Activated CD8-positive, alpha-beta memory T cell treated with anti-CD3 and anti-CD28 coated beads, Interleukin-2, amount 50 U/mL, for 4 hours (primary cell): ENCODE data around the gene TECTA.
"Not testable (repeated sequence)": the region's sequence is repeated elsewhere in the genome, so short reads cannot be mapped to it uniquely, and the experiment has no call there.

Source experiments
- DNase-seq: peaks from one replicate; pipeline ENCODE4 v3.0.0-alpha.2; 2020

Gene TECTA

DNA sequence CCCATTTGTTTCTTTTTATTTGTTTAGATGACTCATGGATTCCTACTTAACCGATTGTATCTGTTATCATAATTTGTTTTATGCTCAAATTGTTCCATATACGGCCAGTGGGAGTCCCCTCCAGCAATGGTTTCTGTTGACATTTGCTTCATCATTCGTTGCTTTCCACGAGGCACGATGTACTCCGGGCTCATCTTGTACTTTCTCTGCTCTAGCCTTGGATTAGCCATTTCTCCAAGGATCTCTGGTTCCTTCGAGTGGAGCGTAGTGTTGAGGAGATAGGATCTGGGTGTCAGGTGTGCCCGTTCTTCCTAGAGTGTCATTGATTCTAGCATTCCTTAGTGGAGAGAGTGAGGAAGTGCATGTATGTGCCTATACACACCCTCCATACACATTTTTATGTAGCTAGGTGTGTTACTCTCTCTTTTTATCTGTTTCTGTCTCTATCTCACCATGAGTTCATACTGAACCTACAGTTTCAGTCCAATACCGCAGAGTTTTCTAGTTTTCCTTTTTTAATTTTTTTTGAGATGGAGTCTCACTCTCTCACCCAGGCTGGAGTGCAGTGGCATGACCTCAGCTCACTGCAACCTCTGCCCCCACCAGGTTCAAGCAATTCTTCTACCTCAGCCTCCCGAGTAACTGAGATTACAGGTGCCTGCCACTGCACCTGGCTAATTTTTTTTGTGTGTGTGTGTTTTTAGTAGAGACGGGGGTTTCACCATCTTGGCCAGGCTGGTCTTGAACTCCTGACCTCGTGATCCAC lies 31.4 kb downstream of the TECTA start:
- no peak for DNase-seq

DNA sequence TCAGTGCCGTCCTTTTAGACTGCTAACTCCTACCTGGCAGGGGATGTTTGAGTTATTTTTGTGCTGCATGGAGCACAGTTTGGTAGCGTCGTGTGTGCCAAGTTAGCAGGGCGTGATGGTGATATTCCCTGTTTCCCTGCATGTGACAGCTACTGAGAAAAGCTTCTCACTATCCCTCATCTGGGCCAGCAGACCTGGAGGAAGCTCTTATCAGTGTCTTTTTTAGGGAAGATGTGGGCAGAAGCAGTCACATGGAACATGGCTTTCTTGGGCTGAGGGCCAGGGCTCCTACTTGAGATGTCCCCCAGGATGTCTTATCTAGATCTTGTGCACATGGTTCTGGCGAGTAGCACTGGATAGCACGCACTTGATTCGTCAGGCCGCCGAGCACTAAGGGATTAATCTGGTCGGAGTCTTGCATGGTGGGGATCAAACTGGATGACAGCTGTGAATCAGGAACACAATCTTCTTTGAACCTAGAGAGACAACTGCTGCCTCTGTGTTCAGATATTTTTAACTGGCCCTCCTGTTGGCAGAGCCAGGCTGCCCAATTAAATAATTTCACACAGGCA lies 33.8 kb downstream of the TECTA start:
- DNase-seq: no peak

DNA sequence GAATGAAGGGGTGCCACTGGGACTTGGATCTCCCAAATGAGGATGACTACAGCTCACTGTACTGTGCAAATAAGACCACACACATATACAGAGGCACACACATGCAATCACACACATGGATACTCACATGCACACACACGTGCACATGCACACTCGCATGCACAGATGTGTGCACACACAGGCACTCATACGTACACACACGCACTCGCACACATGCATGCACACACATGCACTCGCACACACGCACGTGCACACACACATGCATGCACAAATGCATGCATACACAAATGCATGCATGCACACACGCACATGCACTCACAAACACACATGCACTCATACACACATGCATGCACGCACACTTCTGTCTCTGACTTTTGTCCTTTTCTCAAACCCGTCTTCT lies 36.0 kb downstream of the TECTA start:
- no peak for DNase-seq

DNA sequence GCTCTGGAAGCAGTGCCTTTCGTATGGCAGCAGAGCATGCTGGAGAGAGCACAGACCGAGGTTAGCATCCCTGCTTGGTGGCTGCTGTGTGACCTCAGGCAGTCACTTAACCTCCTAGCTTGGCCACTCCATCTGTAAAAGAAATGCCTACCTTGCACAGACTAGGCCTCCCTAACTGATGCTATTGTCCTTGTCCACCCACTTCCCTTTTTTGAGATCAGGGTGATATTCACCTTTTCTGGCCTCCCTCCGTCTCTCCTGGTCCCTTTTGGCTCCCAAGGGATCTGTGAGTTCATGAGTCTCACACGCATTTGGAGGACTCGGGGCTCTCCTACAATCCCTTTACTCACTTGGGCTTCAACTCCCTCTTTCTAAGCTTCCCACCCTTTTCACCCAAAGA lies 37.2 kb downstream of the TECTA start:
- DNase-seq: no peak

DNA sequence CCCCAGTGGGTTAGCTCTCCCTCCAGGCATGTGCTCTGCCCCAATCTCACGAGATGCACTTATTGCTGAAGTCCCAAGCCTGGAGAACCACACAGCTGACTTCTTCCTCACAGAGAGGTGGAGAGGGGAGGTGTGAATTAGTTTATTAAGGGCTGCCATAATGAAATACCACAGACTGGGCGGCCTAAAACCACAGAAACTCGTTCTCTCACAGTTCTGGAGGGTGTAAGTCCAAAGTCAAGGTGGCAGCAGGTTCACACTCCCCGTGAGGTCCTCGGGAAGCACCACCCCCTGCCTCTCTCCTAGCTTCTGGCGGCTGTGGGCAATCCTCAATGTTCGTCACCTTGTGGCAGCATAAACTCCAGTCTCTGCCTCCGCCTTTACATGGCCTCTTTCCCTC lies 39.3 kb downstream of the TECTA start:
- DNase-seq: no peak

DNA sequence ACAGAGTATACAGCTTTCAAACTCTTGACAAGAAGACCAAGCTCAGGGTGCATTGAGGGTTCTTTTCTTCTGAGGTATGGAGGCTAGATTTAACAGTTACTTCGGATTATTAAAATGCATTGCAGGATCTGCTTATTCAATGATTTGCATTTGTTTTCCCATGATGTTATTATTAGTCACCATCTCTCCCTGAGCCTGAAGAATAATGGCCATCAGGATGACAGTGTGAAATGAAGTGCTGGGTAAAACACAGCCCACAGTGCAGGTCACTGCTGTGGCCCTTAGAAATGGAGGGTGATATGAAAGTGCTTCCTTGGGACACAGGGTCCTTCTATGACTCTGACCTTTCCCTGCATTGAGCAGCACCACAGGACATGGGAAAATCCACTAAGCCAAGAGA lies 40.0 kb downstream of the TECTA start:
- no peak for DNase-seq

DNA sequence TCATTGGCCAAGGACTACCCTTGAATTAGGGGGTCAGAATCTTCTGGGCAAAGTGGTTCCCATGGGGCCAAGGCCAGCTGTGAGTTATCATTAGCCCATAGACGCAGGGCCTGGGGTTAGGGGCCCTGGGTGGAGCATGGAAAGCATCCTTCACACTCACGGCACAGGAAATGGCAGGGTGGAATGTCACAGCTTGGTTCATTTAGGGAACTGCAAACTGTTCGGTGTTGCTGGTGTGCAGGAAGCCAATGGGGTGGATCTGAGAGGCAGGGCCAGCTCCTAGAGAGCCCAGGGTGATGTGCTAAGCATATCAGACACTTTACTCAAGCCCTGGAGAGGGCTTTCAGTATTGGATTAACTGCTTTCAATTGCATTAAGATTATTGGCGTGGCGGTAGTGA lies 42.9 kb downstream of the TECTA start:
- no peak for DNase-seq

DNA sequence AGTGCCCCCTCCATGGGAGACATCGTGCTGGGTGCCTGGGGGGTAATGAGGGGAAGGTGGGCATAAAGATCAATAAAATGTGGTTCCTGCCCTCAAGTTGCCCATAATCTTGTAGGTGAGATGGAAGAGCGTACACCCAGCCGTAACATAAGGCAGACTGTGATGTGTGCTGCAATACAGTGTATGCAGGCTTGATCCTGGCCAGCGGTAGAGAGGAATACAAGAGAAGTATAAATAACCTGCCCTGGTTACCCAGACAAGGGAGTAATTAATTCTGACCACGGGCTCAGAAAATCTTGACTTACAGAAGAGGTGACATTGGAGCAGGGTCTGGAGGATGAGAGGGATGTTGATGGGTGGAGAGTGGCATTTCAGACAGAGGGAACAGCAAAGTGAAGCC lies 43.7 kb downstream of the TECTA start:
- no peak for DNase-seq

DNA sequence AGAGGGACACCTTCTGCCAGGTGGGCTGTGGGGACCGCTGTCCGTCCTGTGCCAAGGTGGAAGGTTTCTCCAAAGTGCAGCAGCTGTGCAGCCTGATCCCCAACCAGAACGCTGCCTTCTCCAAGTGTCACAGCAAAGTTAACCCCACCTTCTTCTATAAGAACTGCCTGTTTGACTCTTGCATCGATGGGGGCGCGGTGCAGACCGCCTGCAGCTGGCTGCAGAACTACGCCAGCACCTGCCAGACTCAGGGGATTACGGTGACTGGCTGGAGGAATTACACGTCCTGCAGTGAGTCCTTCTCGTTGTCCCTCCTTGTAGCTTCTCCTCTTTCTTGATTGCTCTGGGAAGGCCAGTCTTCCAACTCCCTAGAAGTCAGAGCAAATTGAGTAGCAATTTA lies 44.8 kb downstream of the TECTA start:
- no peak for DNase-seq

DNA sequence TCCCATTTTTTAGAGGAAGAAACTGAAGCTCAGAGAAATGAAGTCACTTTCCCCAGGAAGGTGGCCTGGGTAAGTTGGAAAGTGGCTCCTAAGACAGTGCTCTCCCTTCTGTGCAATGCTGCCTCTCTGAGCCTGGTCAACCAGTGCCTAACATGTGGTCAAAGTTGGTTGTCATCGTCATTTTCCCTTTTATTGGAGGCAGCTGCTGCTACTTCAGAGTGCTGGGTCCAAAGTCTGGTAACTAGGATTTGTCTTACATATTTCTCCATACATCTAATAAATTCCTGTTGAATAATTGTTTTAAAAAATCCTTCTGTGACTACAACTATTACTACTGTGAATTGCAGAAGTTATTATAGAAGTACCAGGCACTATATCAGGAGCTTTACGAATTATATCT lies 48.1 kb downstream of the TECTA start:
- no peak for DNase-seq

DNA sequence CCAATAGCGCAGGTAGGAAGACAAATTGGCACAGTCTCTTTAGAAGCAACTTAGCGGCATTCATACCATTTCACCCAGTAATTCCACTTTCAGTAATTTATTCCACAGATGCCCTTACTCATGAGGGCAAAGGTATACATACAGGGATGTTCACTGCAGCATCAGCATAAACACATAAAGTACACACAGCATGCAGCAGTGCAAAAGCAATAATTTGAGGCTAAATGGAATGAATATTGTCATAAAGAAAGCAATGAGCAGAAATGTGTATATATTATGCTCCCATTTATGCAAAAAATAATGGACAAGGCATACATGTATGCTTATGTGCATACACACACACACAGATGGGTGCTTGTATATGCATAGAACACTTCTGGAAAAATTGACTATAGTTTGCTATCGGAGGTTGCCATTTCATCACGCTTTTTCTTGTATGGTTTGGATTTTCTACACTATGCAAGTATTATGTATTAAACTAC lies 50.2 kb downstream of the TECTA start:
- DNase-seq: no peak

DNA sequence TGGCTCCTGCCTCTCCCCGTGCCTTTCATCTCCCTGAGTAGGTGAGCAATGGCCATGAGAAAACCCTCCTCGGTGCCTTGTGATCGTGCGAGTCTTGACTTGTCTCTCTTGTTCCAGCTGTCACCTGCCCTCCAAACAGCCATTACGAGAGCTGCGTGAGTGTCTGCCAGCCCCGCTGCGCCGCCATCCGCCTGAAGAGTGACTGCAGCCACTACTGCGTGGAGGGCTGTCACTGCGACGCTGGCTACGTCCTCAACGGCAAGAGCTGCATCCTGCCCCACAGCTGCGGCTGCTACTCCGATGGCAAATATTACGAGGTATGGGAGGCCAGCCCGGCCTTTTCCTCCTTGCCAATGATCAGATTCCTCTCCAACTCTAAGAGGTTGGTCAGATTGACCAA lies 51.7 kb downstream of the TECTA start:
- DNase-seq: no peak

DNA sequence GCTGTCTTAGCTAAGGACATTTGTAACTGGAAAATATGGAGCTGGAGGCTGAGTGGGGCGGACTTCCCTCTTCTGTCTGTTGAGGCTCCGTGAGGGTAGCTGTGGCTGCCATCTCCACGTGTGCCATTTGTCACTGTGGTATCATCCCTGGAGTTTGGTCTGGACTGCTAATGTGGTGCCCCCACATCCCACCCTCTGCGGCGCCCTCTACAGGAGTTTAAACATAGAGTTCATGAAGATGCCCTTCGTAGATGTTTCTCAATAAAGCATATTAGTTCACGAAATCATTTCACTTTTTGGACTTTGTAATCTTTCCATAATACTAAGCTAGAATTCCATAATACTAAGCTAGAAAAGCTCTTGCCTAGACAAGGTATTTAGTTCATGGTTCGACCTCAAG lies 52.4 kb downstream of the TECTA start:
- DNase-seq: no peak

DNA sequence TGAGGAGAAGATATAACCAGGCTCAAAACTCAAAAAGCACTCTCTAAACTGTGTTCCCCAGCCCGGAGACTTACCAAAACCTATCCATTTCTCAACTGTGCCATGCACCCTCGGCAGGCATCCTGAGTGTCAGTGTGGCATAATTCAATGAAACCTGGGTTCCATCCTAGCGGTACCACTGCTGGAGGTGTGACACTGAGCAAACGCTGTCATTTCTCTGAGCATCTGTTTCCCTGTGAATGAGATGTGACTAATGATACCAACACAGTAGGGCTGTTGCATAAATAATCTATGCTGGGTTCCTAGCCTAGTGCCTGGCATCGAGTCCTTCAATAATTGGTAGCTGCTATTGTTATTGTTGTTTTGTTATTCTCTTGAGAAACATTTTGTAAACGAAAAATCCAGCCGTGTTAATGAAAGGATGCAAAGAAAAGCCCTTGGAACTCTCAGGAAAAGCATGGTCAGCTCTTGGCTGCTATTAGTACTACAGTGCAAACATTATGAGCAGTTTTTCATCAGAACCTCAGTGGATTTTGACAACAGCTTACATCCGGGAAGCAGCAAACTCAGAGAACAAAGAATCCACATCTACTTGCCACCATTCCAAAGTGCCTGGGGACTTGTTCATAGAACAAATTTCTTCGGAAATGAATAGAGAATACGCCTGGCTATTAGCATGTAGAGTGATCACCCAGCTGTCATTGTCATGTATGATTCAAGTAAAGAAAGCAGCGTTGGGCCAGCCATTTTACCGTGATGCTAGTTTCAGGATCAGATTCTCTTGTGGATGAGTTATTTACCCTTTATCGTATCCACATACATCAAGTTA lies 53.7 kb downstream of the TECTA start:
- DNase-seq: no peak

DNA sequence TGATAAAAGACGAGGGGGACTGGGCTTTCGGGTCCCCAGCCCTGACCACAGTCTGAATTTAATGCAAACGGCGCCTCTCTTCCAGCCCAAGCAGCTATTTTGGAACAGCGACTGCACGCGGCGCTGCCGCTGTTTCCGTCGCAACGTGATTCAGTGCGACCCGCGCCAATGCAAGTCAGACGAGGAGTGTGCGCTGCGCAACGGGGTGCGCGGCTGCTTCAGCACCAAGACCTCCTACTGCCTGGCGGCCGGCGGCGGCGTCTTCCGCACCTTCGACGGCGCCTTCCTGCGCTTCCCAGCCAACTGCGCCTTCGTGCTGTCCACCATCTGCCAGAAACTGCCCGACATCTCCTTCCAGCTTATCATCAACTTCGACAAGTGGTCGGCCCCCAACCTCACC lies 56.7 kb downstream of the TECTA start:
- no peak for DNase-seq

DNA sequence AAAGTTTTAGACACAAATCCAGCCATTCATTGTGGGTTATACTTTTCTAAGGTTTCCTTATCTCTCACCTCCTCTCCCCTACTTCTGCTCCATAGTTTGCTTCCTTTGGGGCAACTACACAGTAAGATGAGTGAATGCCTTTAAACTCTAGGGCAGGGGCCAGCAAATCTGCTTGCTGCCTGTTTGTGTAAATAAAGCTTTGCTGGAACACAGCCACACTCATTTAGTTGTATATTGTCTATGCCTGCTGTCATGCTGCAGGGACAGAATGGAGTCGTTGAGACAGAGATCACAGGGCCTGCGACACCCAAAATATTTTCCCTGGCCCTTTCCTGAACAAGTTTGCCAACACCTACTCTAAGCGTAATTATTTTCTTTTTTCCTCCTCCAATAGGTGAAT lies 58.7 kb downstream of the TECTA start:
- DNase-seq: no peak

DNA sequence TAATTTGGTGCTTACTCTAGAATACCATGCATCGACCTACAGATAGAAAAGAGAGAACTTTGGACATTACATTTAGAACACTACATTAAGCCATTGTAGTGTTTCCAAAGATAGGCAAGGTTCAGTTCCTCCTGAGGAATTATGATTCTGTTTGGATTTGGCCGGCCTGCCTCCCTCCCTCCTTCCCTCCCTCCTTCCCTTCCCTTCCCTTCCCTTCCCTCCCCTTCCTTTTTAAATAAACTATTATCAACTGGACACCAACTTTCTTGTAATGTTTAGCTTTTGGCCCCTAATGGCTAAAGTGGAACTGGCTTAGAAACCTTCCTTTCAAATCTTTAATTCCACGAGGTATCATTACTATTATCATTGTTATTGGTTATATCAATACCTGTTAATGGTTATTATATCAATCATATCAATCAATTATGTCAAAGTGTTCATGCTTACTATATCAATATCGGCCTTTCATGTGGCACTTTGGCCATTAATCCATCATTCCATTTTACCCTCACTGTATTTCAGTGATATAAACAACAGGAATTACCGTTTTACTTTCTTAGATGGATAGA lies 60.4 kb downstream of the TECTA start:
- no peak for DNase-seq

DNA sequence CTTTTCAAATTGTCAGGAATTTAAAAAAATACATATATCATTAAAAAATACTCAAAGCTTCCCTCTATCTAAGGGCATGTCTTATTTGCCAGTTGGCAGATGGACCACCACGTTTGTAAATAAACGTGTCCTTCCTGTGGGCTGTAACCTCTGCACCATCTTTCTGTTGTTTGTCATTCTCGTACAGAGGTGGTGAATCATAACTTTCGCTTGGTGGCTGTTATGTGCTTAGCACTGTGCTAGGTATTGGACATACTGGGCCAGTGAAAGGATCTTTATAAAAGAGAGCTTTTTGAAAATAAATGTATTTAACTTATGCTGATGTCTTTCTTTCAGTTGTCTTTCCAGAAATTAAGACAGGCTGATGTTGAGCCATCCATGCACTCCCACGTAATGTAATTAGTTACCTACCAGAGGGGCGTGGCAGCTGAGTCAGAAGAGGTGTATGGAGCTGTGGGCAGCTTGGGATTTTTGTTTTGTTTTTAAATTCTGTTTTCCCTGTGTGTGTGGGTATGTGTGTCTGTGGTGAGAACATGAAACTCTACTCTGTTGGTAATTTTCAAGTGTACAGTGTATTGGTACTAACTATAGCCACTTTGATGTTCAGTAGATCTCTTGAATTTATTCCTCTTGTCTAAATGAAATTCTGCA lies 62.7 kb downstream of the TECTA start:
- no peak for DNase-seq

DNA sequence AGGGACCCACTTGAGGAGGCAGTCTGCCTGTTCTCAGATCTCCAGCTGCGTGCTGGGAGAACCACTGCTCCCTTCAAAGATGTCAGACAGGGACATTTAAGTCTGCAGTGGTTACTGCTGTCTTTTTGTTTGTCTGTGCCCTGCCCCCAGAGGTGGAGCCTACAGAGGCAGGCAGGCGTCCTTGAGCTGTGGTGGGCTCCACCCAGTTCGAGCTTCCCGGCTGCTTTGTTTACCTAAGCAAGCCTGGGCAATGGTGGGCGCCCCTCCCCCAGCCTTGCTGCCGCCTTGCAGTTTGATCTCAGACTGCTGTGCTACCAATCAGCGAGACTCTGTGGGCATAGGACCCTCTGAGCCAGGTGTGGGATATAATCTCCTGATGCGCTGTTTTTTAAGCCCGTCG lies 76.6 kb downstream of the TECTA start:
- DNase-seq: not testable (repeated sequence)

DNA sequence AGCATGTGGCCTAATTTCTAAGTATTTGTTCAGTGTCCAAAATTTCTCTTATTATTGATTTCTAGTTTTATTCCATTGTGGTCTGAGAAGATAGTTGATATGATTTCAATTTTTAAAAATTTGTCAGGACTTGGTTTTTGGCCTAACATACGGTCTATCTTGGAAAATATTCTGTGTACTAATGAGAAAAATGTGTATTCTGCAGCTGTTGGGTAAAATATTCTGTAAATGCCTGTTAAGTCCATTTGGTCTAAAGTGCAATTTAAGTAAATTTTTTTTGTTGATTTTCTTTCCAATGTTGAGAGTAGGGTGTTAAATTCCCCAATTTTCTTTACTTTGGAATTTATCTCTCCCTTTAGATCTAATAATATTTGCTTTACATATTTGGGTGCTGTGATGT lies 78.3 kb downstream of the TECTA start:
- DNase-seq: no peak

DNA sequence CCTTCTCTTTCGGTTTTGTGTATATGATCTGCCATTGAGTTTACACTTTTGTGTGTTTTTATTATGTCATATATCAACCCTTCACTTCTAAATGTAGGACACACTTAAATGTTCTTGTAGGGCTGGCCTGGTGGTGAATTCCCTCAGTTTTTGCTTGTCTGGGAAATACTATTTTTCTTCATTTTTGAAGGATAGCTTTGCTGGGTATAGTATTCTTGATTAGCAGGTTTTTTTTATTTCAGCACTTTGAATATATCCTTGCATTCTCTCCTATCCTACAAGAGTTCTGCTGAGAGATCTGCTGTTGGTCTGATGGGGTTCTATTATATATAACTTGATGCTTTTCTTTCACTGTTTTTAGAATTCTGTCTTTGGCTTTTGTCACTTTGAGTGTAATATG lies 79.1 kb downstream of the TECTA start:
- no peak for DNase-seq

DNA sequence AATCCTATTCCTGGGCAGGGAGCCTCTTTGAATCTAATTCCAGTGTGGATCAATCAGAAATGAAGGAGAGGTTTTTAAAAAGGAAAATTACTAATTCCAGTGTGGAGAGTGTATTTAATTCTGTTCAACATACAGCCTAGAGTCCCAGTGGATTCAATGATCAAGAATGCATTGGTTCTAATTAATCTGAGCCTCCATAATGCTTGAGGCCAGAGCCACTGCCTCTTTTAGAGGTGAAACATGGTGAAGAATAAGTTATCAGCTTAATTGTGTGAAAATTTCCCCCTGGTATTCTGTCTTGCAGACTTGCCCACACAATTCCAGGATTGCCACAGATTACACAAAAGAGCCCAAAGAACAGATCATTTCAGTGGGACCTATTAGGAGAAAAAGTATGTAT lies 87.7 kb downstream of the TECTA start:
- DNase-seq: no peak

DNA sequence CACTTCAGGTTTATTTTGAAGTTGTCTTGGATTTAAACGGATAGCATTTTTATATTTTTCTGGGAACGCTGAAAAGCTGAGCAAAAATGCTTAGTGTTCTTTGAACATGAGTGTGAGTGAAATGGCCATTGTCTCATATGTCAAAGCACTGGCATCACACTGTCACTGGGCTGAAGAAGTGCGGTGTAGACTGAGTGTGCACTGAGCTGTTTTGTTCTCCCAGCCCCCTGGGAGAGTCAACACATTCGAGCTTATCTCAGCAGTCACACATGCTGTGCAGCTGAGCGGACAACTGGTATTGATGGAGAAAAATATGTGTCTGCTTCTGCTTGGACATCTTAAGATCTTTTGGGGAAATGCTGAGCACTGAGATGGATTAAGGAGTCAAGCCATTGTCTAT lies 90.8 kb downstream of the TECTA start:
- no peak for DNase-seq
